MCF 10A (cell line): ENCODE results near the gene SRPRB. TPM values are rescaled to one million over a fixed set of nuclear protein-coding genes. Genes with fewer than 3 reads are reported as not detected.
A peak's percentile ranks its signal among the peaks of the same experiment; 100 is the strongest.

Source experiments
- BruUV-seq: library from RNA; stranded (reverse); fragments of 400-500 nt; replicated peaks from 2 replicates; lab custom pipeline; 2021; lab: Mats Ljungman, UMichigan
- CTCF ChIA-PET: fragments of 300-600 bp; sonication (Branson Sonifier 250); formaldehyde crosslinking; extraction: SDS; loops from one replicate; lab custom pipeline; 2021; ENCODE audit warnings: antibody characterized with exemption, inconsistent platforms; lab: Yijun Ruan, JAX
- POLR2A ChIA-PET: fragments of 300-600, 350-650 bp; sonication (Branson Sonifier 250); formaldehyde crosslinking; extraction: SDS; loops from one replicate; lab custom pipeline; 2020; ENCODE audit warnings: antibody characterized with exemption, inconsistent platforms; lab: Yijun Ruan, JAX
- DNase-seq: peaks from one replicate; pipeline ENCODE4 v3.0.0-alpha.2; 2018; ENCODE audit not compliant: unreplicated experiment
- H3K27ac Mint-ChIP-seq: one replicate; pipeline ENCODE4 v1.8.0; 2022; ENCODE audit warnings: mild to moderate bottlenecking, low read depth, mixed read lengths; ENCODE audit not compliant: unreplicated experiment
- H3K27me3 Mint-ChIP-seq: one replicate; pipeline ENCODE4 v1.8.0; 2022; ENCODE audit warnings: mixed read lengths; ENCODE audit not compliant: insufficient read depth, unreplicated experiment
- H3K36me3 Mint-ChIP-seq: one replicate; pipeline ENCODE4 v1.8.0; 2022; ENCODE audit warnings: mild to moderate bottlenecking, moderate library complexity, mixed read lengths; ENCODE audit not compliant: insufficient read depth, unreplicated experiment
- H3K4me1 Mint-ChIP-seq: one replicate; pipeline ENCODE4 v1.8.0; 2022; ENCODE audit warnings: mixed read lengths; ENCODE audit not compliant: insufficient read depth, unreplicated experiment
- H3K4me3 Mint-ChIP-seq: one replicate; pipeline ENCODE4 v1.8.0; 2022; ENCODE audit warnings: mild to moderate bottlenecking, moderate library complexity, mixed read lengths; ENCODE audit not compliant: unreplicated experiment
- H3K9me3 Mint-ChIP-seq: one replicate; pipeline ENCODE4 v1.8.0; 2022; ENCODE audit warnings: mixed read lengths; ENCODE audit not compliant: unreplicated experiment
- intact Hi-C: fragments of 100-400 bp; cut with micrococcal nuclease; formaldehyde crosslinking; loops from 2 replicates; pipeline ENCODE4 v1.14.1; 2022
- total RNA-seq: library from RNA; stranded (reverse); gene quantifications from 2 replicates; pipeline ENCODE4 v1.2.3, GENCODE V29; 2022
- TF ChIP-seq, protein P1 (sequence below): fragments of 200-600 bp; IDR thresholded peaks from one replicate; pipeline ENCODE4 v1.8.0; 2022; ENCODE audit warnings: antibody characterized with exemption, mild to moderate bottlenecking; ENCODE audit not compliant: unreplicated experiment

SRPRB gene
- total RNA-seq, 1 experiment from 2014 or later: 180 TPM

GRCh38 chr3:133821767-133822638, 16.4 kb downstream of the SRPRB start:
- peak; percentile 93 for DNase-seq
- peaks cover 34% of the 10 kb centered on the region for H3K36me3 Mint-ChIP-seq
- no peak overlapping the region for H3K27ac Mint-ChIP-seq
- BruUV-seq: no TSS peak
- intact Hi-C loops: no loop called here
- H3K27me3 Mint-ChIP-seq: no peaks in the 10 kb centered on the region
- no peaks in the 10 kb centered on the region for H3K9me3 Mint-ChIP-seq
- POLR2A ChIA-PET: no interaction called here
- TF ChIP-seq, protein P1, sequence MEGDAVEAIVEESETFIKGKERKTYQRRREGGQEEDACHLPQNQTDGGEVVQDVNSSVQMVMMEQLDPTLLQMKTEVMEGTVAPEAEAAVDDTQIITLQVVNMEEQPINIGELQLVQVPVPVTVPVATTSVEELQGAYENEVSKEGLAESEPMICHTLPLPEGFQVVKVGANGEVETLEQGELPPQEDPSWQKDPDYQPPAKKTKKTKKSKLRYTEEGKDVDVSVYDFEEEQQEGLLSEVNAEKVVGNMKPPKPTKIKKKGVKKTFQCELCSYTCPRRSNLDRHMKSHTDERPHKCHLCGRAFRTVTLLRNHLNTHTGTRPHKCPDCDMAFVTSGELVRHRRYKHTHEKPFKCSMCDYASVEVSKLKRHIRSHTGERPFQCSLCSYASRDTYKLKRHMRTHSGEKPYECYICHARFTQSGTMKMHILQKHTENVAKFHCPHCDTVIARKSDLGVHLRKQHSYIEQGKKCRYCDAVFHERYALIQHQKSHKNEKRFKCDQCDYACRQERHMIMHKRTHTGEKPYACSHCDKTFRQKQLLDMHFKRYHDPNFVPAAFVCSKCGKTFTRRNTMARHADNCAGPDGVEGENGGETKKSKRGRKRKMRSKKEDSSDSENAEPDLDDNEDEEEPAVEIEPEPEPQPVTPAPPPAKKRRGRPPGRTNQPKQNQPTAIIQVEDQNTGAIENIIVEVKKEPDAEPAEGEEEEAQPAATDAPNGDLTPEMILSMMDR: peak; percentile 26
- peaks cover 13% of the 10 kb centered on the region for H3K4me1 Mint-ChIP-seq
- CTCF ChIA-PET: interaction anchor here (0.6 to 1.3 kb wide), 10 partner anchors 11 to 676 kb away, joined by 3 to 7 read pairs (median 3); partner anchors contain the start of gene SRPRB
- no peak overlapping the region for H3K4me3 Mint-ChIP-seq

DNA sequence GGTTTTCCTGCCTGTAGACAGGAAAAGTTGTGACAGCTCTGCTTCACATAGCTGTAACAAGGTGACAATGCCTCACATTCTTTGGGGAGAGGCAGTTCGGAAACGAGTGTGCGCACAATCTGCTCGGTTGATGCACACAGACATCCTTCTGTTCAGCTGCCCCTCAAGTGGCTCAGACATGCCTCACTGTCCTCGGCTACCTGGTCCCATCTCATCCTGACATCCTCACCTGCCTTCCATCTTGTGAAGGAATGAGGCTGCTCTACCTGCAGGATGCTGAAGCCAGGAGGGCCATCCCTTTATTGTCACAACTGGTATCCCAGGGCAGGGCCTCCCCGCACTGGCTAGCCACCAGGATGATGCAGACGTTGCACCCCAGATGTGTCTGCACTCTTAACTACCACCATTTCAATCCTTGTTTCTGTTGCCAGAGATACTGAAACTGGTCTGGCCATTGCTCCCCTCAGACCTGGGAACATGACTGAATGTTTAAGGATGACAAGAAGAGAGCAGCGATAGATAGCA, 19.4 kb downstream of the SRPRB start:
- no peaks in the 10 kb centered on the region for H3K27me3 Mint-ChIP-seq
- H3K27ac Mint-ChIP-seq: no peak overlapping the region
- CTCF ChIA-PET: interaction anchor here (0.5 kb wide), 1 partner anchor 19 kb away, joined by 3 read pairs; no protein-coding TSS in a partner anchor

GRCh38 chr3:133825969-133826727, 20.5 kb downstream of the SRPRB start:
- CTCF ChIA-PET: interaction anchor here (0.5 kb wide), 1 partner anchor 877 kb away, joined by 4 read pairs; no protein-coding TSS in a partner anchor
- intact Hi-C loops: no loop called here
- H3K4me1 Mint-ChIP-seq: peaks cover 9% of the 10 kb centered on the region
- no peak overlapping the region for H3K27ac Mint-ChIP-seq
- TF ChIP-seq, protein P1: no peak
- POLR2A ChIA-PET: no interaction called here
- no TSS peak for BruUV-seq
- H3K36me3 Mint-ChIP-seq: peaks cover 1% of the 10 kb centered on the region
- no peaks in the 10 kb centered on the region for H3K9me3 Mint-ChIP-seq
- no peak overlapping the region for H3K4me3 Mint-ChIP-seq
- H3K27me3 Mint-ChIP-seq: no peaks in the 10 kb centered on the region
- DNase-seq: no peak

More for the DNA sequence above, 19.4 kb downstream of the SRPRB start:
- Mint-ChIP-seq H3K4me3 (no peak overlapping the region), H3K4me1 (peaks cover 13% of the 10 kb centered on the region), H3K9me3 (no peaks in the 10 kb centered on the region), H3K36me3 (peaks cover 12% of the 10 kb centered on the region)
- TF ChIP-seq, protein P1: no peak
- POLR2A ChIA-PET: no interaction called here
- DNase-seq: no peak
- intact Hi-C loops: no loop called here
- no TSS peak for BruUV-seq
